HCT116 (cell line): ENCODE data around the gene PTPN1. TPM values are rescaled to one million over a fixed set of nuclear protein-coding genes. Genes with fewer than 3 reads are reported as not detected.
"Not testable (repeated sequence)": the region's sequence is repeated elsewhere in the genome, so short reads cannot be mapped to it uniquely, and the experiment has no call there.

Experiments
- ATAC-seq: fragments of 200-7000 bp; cut with Tn5 transposase; 2 replicates; pipeline ENCODE4 v1.9.1; 2020; ENCODE audit warnings: mild to moderate bottlenecking, moderate library complexity
- BruUV-seq: library from RNA; stranded (reverse); fragments of 400-500 nt; replicated peaks from 2 replicates; lab custom pipeline; 2021; lab: Mats Ljungman, UMichigan
- CTCF ChIA-PET: fragments of 300-600 bp; sonication (Branson Sonifier 250); formaldehyde crosslinking; loops from one replicate; lab custom pipeline; 2021; ENCODE audit warnings: antibody characterized with exemption; lab: Charles Lee
- POLR2A ChIA-PET: fragments of 300-600, 350-600 bp; sonication (Branson Sonifier 250); formaldehyde crosslinking; loops from one replicate; lab custom pipeline; 2021; ENCODE audit warnings: antibody characterized with exemption; lab: Charles Lee
- RAD21 ChIA-PET, 2 experiments: fragments of 300-600 bp; sonication (Branson Sonifier 250); formaldehyde crosslinking; loops; one replicate each; lab custom pipeline; 2023; ENCODE audit warnings: low total read pairs in 2 of 2; ENCODE audit not compliant: uncharacterized antibody in 2 of 2, unreplicated experiment in 2 of 2, low non-redundant PET in 1 of 2; lab: Charles Lee
- DNase-seq: peaks from one replicate; pipeline ENCODE4 v3.0.0-alpha.2; 2010; ENCODE audit warnings: low read depth, low spot score
- H2AFZ ChIP-seq: fragments of 200-600 bp; shearing (Covaris generic), sonication (generic); 2 replicates; pipeline ENCODE4 v1.6.1; 2017; ENCODE audit warnings: low read depth, mixed run types, mixed read lengths, antibody characterized with exemption, low read length; ENCODE audit not compliant: poor library complexity, severe bottlenecking
- H3K27ac ChIP-seq: 2 replicates; pipeline ENCODE4 v1.5.1; 2012; ENCODE audit warnings: low read depth, low read length
- H3K27me3 ChIP-seq: fragments of 200-600 bp; sonication (generic); 2 replicates; pipeline ENCODE4 v1.6.1; 2016; ENCODE audit warnings: mixed run types, low read length, mixed read lengths; ENCODE audit not compliant: insufficient read depth
- H3K36me3 ChIP-seq, 2 experiments: fragments of 200-500 bp in 1 of 2; fragments of 200-600 bp in 1 of 2; sonication (Bioruptor generic) in 1 of 2; sonication (generic) in 1 of 2; 2 replicates each; pipeline versions ENCODE4 v1.5.1 to v1.6.1; 2014 to 2016; ENCODE audit warnings: low read length in 2 of 2, inconsistent platforms in 1 of 2, mixed read lengths in 1 of 2, mixed run types in 1 of 2; ENCODE audit not compliant: insufficient read depth in 2 of 2, control insufficient read depth in 1 of 2
- H3K4me1 ChIP-seq, 2 experiments: fragments of 200-600 bp in 1 of 2; sonication (generic) in 1 of 2; 2 replicates each; pipeline versions ENCODE4 v1.5.1 to v1.6.1; 2012 to 2017; ENCODE audit warnings: low read length in 2 of 2, inconsistent platforms in 1 of 2, mild to moderate bottlenecking in 1 of 2, mixed read lengths in 1 of 2, mixed run types in 1 of 2, moderate library complexity in 1 of 2; ENCODE audit not compliant: insufficient read depth in 2 of 2, control insufficient read depth in 1 of 2
- H3K4me2 ChIP-seq: fragments of 200-600 bp; sonication (generic); 2 replicates; pipeline ENCODE4 v1.6.1; 2017; ENCODE audit warnings: mixed run types, low read length, mixed read lengths
- H3K4me3 ChIP-seq, 2 experiments: fragments of 200-600 bp in 1 of 2; sonication (generic) in 1 of 2; replicated peaks in 1 of 2; 2 replicates each; pipeline ENCODE4 v1.5.1; 2011 to 2016; ENCODE audit warnings: low read length in 2 of 2, control low read depth in 1 of 2, low read depth in 1 of 2, mild to moderate bottlenecking in 1 of 2, mixed read lengths in 1 of 2, mixed run types in 1 of 2
- H3K79me2 ChIP-seq: fragments of 200-600 bp; sonication (generic); 2 replicates; pipeline ENCODE4 v1.6.1; 2017; ENCODE audit warnings: mild to moderate bottlenecking, mixed run types, low read length, moderate library complexity, mixed read lengths; ENCODE audit not compliant: insufficient read depth
- H3K9ac ChIP-seq: fragments of 200-600 bp; sonication (generic); 2 replicates; pipeline ENCODE4 v1.6.1; 2016; ENCODE audit warnings: low read length, mixed read lengths
- H3K9me2 ChIP-seq: fragments of 200-600 bp; sonication (generic), shearing (Covaris generic); 2 replicates; pipeline ENCODE4 v1.6.1; 2017; ENCODE audit warnings: mixed run types, mild to moderate bottlenecking, moderate library complexity; ENCODE audit not compliant: insufficient read depth
- H3K9me3 ChIP-seq, 2 experiments: fragments of 200-500 bp in 1 of 2; fragments of 200-600 bp in 1 of 2; sonication (Bioruptor generic) in 1 of 2; sonication (generic) in 1 of 2; 2 replicates each; pipeline ENCODE4 v1.6.1; 2014 to 2017; ENCODE audit warnings: low read length in 2 of 2, mixed read lengths in 2 of 2, inconsistent platforms in 1 of 2, low read depth in 1 of 2, mild to moderate bottlenecking in 1 of 2, mixed run types in 1 of 2, moderate library complexity in 1 of 2; ENCODE audit not compliant: control insufficient read depth in 1 of 2, insufficient read depth in 1 of 2
- H4K20me1 ChIP-seq: fragments of 200-600 bp; sonication (generic), shearing (Covaris generic); 2 replicates; pipeline ENCODE4 v1.6.1; 2017; ENCODE audit warnings: mixed run types, mild to moderate bottlenecking, moderate library complexity; ENCODE audit not compliant: insufficient read depth
- CEBPB ChIP-seq: IDR thresholded peaks from 2 replicates; pipeline ENCODE4 v1.6.1; 2012; ENCODE audit warnings: low read depth
- EGR1 ChIP-seq: IDR thresholded peaks from 2 replicates; pipeline ENCODE4 v1.6.1; 2012; ENCODE audit warnings: low read depth
- ELF1 ChIP-seq: IDR thresholded peaks from 2 replicates; pipeline ENCODE4 v1.6.1; 2012; ENCODE audit warnings: low read depth, borderline replicate concordance
- EZH2 ChIP-seq: fragments of 200-600 bp; sonication (generic); IDR thresholded peaks from 2 replicates; pipeline ENCODE4 v1.6.1; 2017; ENCODE audit warnings: antibody characterized with exemption, mixed run types
- FOSL1 ChIP-seq: IDR thresholded peaks from 2 replicates; pipeline ENCODE4 v1.6.1; 2012; ENCODE audit warnings: low read depth
- JUND ChIP-seq: IDR thresholded peaks from 2 replicates; pipeline ENCODE4 v1.6.1; 2012
- POLR2A ChIP-seq: IDR thresholded peaks from 2 replicates; pipeline ENCODE4 v1.7.0; 2011; ENCODE audit warnings: borderline replicate concordance; ENCODE audit not compliant: insufficient read depth, insufficient read length; ENCODE audit errors: extremely low read depth
- RAD21 ChIP-seq: IDR thresholded peaks from 2 replicates; pipeline ENCODE4 v1.6.1; 2012; ENCODE audit warnings: low read depth, mild to moderate bottlenecking
- SRF ChIP-seq: IDR thresholded peaks from 2 replicates; pipeline ENCODE4 v1.6.1; 2012; ENCODE audit warnings: low read depth
- ZNF274 ChIP-seq: fragments of 200-500 bp; sonication (Bioruptor generic); IDR thresholded peaks from 2 replicates; pipeline ENCODE4 v1.6.1; 2014; ENCODE audit warnings: mild to moderate bottlenecking, low read depth, low read length, inconsistent platforms
- intact Hi-C: fragments of 100-400 bp; cut with micrococcal nuclease; formaldehyde crosslinking; loops from 2 replicates; pipeline ENCODE4 v1.10.0; 2022
- total RNA-seq: library from RNA; stranded (reverse); gene quantifications from one replicate; pipeline ENCODE4 v1.2.1, GENCODE V29; 2021; ENCODE audit not compliant: unreplicated experiment
- TF ChIP-seq, protein P1 (sequence below): IDR thresholded peaks from 2 replicates; pipeline ENCODE4 v1.6.1; 2012

PTPN1 gene
- total RNA-seq, 1 experiment from 2014 or later: 47.5 TPM

DNA sequence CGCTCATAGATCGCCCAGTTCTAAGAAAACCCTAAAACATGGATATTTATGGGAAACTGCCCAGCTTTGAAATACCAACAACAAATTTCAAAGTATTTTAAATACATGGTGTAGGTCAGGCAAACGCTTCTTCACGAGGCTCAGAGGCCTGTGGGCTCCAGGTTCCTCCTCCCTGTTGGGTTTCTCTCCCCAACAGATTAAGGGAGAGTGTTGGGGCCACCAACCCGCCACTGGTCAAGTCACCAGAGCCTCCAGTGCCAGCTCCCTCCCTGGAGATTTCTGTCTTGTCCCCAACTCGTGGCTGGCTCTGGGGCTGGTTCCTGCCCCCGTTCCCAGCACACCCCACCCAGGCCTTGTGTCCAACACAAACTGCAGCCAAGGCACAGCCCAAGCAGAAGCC lies 87.9 kb downstream of the PTPN1 start (continued):
- TF ChIP-seq SRF: no peak
- no peak for TF ChIP-seq CEBPB
- no peak for TF ChIP-seq FOSL1
- TF ChIP-seq ZNF274: no peak
- TF ChIP-seq EZH2: no peak
- no peak for TF ChIP-seq ELF1
- no peak for TF ChIP-seq POLR2A
- TF ChIP-seq RAD21: no peak
- no peak for TF ChIP-seq EGR1
- no peak for TF ChIP-seq JUND
- TF ChIP-seq, protein P1, sequence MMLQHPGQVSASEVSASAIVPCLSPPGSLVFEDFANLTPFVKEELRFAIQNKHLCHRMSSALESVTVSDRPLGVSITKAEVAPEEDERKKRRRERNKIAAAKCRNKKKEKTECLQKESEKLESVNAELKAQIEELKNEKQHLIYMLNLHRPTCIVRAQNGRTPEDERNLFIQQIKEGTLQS: no peak

DNA sequence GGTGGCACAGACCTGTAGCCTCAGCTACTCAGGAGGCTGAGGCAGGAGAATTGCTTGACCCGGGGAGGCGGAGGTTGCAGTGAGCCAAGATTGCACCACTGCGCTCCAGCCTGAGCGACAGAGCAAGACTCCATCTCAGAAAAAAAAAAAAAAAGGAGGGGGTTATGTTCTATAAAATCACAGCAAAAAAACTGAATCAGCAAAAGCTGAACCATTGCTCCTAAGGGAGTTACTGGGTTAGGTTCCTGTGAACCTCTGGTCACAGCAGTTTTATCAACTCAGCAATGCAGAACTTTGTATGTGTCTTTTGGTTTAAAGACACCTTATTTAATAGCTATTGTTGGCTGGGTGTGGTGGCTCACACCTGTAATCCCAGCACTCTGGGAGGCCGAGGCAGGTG lies 88.6 kb downstream of the PTPN1 start:
- ATAC-seq: not testable (repeated sequence)

More for the DNA sequence above, 88.6 kb downstream of the PTPN1 start:
- CTCF ChIA-PET: interaction anchor here (1.1 to 1.2 kb wide), 2 partner anchors 9 to 10 kb away, joined by 4 to 5 read pairs; no protein-coding TSS in a partner anchor
- H3K36me3 ChIP-seq, H3K9me3 ChIP-seq, H3K4me1 ChIP-seq, H4K20me1 ChIP-seq, H3K4me3 ChIP-seq, H2AFZ ChIP-seq, DNase-seq, POLR2A ChIA-PET, intact Hi-C loops, RAD21 ChIA-PET, H3K4me2 ChIP-seq, H3K27me3 ChIP-seq, H3K27ac ChIP-seq, BruUV-seq, H3K79me2 ChIP-seq, H3K9me2 ChIP-seq, H3K9ac ChIP-seq: not testable (repeated sequence)
